HCT116 (cell line): ENCODE measurements around the gene FLACC1. TPM values are rescaled to one million over a fixed set of nuclear protein-coding genes. Genes with fewer than 3 reads are reported as not detected.

ENCODE experiments used
- ATAC-seq: fragments of 200-7000 bp; cut with Tn5 transposase; 2 replicates; pipeline ENCODE4 v1.9.1; 2020; ENCODE audit warnings: mild to moderate bottlenecking, moderate library complexity
- BruUV-seq: library from RNA; stranded (reverse); fragments of 400-500 nt; replicated peaks from 2 replicates; lab custom pipeline; 2021; lab: Mats Ljungman, UMichigan
- CTCF ChIA-PET: fragments of 300-600 bp; sonication (Branson Sonifier 250); formaldehyde crosslinking; loops from one replicate; lab custom pipeline; 2021; ENCODE audit warnings: antibody characterized with exemption; lab: Charles Lee
- POLR2A ChIA-PET: fragments of 300-600, 350-600 bp; sonication (Branson Sonifier 250); formaldehyde crosslinking; loops from one replicate; lab custom pipeline; 2021; ENCODE audit warnings: antibody characterized with exemption; lab: Charles Lee
- RAD21 ChIA-PET, 2 experiments: fragments of 300-600 bp; sonication (Branson Sonifier 250); formaldehyde crosslinking; loops; one replicate each; lab custom pipeline; 2023; ENCODE audit warnings: low total read pairs in 2 of 2; ENCODE audit not compliant: uncharacterized antibody in 2 of 2, unreplicated experiment in 2 of 2, low non-redundant PET in 1 of 2; lab: Charles Lee
- DNase-seq: peaks from one replicate; pipeline ENCODE4 v3.0.0-alpha.2; 2010; ENCODE audit warnings: low read depth, low spot score
- H2AFZ ChIP-seq: fragments of 200-600 bp; shearing (Covaris generic), sonication (generic); 2 replicates; pipeline ENCODE4 v1.6.1; 2017; ENCODE audit warnings: low read depth, mixed run types, mixed read lengths, antibody characterized with exemption, low read length; ENCODE audit not compliant: poor library complexity, severe bottlenecking
- H3K27ac ChIP-seq: 2 replicates; pipeline ENCODE4 v1.5.1; 2012; ENCODE audit warnings: low read depth, low read length
- H3K27me3 ChIP-seq: fragments of 200-600 bp; sonication (generic); 2 replicates; pipeline ENCODE4 v1.6.1; 2016; ENCODE audit warnings: mixed run types, low read length, mixed read lengths; ENCODE audit not compliant: insufficient read depth
- H3K36me3 ChIP-seq, 2 experiments: fragments of 200-500 bp in 1 of 2; fragments of 200-600 bp in 1 of 2; sonication (Bioruptor generic) in 1 of 2; sonication (generic) in 1 of 2; 2 replicates each; pipeline versions ENCODE4 v1.5.1 to v1.6.1; 2014 to 2016; ENCODE audit warnings: low read length in 2 of 2, inconsistent platforms in 1 of 2, mixed read lengths in 1 of 2, mixed run types in 1 of 2; ENCODE audit not compliant: insufficient read depth in 2 of 2, control insufficient read depth in 1 of 2
- H3K4me1 ChIP-seq, 2 experiments: fragments of 200-600 bp in 1 of 2; sonication (generic) in 1 of 2; 2 replicates each; pipeline versions ENCODE4 v1.5.1 to v1.6.1; 2012 to 2017; ENCODE audit warnings: low read length in 2 of 2, inconsistent platforms in 1 of 2, mild to moderate bottlenecking in 1 of 2, mixed read lengths in 1 of 2, mixed run types in 1 of 2, moderate library complexity in 1 of 2; ENCODE audit not compliant: insufficient read depth in 2 of 2, control insufficient read depth in 1 of 2
- H3K4me2 ChIP-seq: fragments of 200-600 bp; sonication (generic); 2 replicates; pipeline ENCODE4 v1.6.1; 2017; ENCODE audit warnings: mixed run types, low read length, mixed read lengths
- H3K4me3 ChIP-seq, 2 experiments: fragments of 200-600 bp in 1 of 2; sonication (generic) in 1 of 2; replicated peaks in 1 of 2; 2 replicates each; pipeline ENCODE4 v1.5.1; 2011 to 2016; ENCODE audit warnings: low read length in 2 of 2, control low read depth in 1 of 2, low read depth in 1 of 2, mild to moderate bottlenecking in 1 of 2, mixed read lengths in 1 of 2, mixed run types in 1 of 2
- H3K79me2 ChIP-seq: fragments of 200-600 bp; sonication (generic); 2 replicates; pipeline ENCODE4 v1.6.1; 2017; ENCODE audit warnings: mild to moderate bottlenecking, mixed run types, low read length, moderate library complexity, mixed read lengths; ENCODE audit not compliant: insufficient read depth
- H3K9ac ChIP-seq: fragments of 200-600 bp; sonication (generic); 2 replicates; pipeline ENCODE4 v1.6.1; 2016; ENCODE audit warnings: low read length, mixed read lengths
- H3K9me2 ChIP-seq: fragments of 200-600 bp; sonication (generic), shearing (Covaris generic); 2 replicates; pipeline ENCODE4 v1.6.1; 2017; ENCODE audit warnings: mixed run types, mild to moderate bottlenecking, moderate library complexity; ENCODE audit not compliant: insufficient read depth
- H3K9me3 ChIP-seq, 2 experiments: fragments of 200-500 bp in 1 of 2; fragments of 200-600 bp in 1 of 2; sonication (Bioruptor generic) in 1 of 2; sonication (generic) in 1 of 2; 2 replicates each; pipeline ENCODE4 v1.6.1; 2014 to 2017; ENCODE audit warnings: low read length in 2 of 2, mixed read lengths in 2 of 2, inconsistent platforms in 1 of 2, low read depth in 1 of 2, mild to moderate bottlenecking in 1 of 2, mixed run types in 1 of 2, moderate library complexity in 1 of 2; ENCODE audit not compliant: control insufficient read depth in 1 of 2, insufficient read depth in 1 of 2
- H4K20me1 ChIP-seq: fragments of 200-600 bp; sonication (generic), shearing (Covaris generic); 2 replicates; pipeline ENCODE4 v1.6.1; 2017; ENCODE audit warnings: mixed run types, mild to moderate bottlenecking, moderate library complexity; ENCODE audit not compliant: insufficient read depth
- EGR1 ChIP-seq: IDR thresholded peaks from 2 replicates; pipeline ENCODE4 v1.6.1; 2012; ENCODE audit warnings: low read depth
- ELF1 ChIP-seq: IDR thresholded peaks from 2 replicates; pipeline ENCODE4 v1.6.1; 2012; ENCODE audit warnings: low read depth, borderline replicate concordance
- FOSL1 ChIP-seq: IDR thresholded peaks from 2 replicates; pipeline ENCODE4 v1.6.1; 2012; ENCODE audit warnings: low read depth
- POLR2AphosphoS5 ChIP-seq: IDR thresholded peaks from 2 replicates; pipeline ENCODE4 v1.6.1; 2011; ENCODE audit warnings: mild to moderate bottlenecking, low read depth, low read length, moderate library complexity
- SP1 ChIP-seq: IDR thresholded peaks from 2 replicates; pipeline ENCODE4 v1.6.1; 2012; ENCODE audit warnings: low read depth
- YY1 ChIP-seq: IDR thresholded peaks from 2 replicates; pipeline ENCODE4 v1.6.1; 2011; ENCODE audit warnings: low read length, low read depth, moderate library complexity, mild to moderate bottlenecking; ENCODE audit not compliant: insufficient replicate concordance; ENCODE audit errors: extremely low read depth
- intact Hi-C: fragments of 100-400 bp; cut with micrococcal nuclease; formaldehyde crosslinking; loops from 2 replicates; pipeline ENCODE4 v1.10.0; 2022
- total RNA-seq: library from RNA; stranded (reverse); gene quantifications from one replicate; pipeline ENCODE4 v1.2.1, GENCODE V29; 2021; ENCODE audit not compliant: unreplicated experiment
- TF ChIP-seq, protein P1 (sequence below): IDR thresholded peaks from 2 replicates; pipeline ENCODE4 v1.6.1; 2012; ENCODE audit warnings: low read depth

Gene FLACC1
- total RNA-seq, 1 experiment from 2014 or later: 0.74 TPM

DNA sequence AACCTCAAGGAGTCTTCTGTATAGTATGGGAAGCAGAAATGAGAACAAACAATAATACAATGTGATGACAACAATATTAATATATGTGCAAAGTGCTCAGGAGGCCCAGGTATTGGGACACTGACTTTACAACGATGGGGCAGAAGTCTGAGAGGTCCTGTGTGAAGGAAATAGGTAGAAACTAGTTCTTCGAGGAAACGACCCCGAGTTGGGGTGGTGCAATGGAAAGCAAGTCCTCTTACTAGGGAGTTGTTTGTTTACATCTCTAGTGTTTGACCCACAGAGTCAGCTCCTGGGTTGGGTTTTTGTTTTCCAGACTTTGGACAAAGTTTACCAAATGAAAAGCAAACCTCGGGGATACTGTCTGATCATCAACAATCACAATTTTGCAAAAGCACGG, 80.6 kb downstream of the FLACC1 start:
- TF ChIP-seq SP1 (no peak), POLR2AphosphoS5 (no peak), EGR1 (no peak), FOSL1 (no peak), YY1 (no peak), ELF1 (no peak)
- TF ChIP-seq, protein P1, sequence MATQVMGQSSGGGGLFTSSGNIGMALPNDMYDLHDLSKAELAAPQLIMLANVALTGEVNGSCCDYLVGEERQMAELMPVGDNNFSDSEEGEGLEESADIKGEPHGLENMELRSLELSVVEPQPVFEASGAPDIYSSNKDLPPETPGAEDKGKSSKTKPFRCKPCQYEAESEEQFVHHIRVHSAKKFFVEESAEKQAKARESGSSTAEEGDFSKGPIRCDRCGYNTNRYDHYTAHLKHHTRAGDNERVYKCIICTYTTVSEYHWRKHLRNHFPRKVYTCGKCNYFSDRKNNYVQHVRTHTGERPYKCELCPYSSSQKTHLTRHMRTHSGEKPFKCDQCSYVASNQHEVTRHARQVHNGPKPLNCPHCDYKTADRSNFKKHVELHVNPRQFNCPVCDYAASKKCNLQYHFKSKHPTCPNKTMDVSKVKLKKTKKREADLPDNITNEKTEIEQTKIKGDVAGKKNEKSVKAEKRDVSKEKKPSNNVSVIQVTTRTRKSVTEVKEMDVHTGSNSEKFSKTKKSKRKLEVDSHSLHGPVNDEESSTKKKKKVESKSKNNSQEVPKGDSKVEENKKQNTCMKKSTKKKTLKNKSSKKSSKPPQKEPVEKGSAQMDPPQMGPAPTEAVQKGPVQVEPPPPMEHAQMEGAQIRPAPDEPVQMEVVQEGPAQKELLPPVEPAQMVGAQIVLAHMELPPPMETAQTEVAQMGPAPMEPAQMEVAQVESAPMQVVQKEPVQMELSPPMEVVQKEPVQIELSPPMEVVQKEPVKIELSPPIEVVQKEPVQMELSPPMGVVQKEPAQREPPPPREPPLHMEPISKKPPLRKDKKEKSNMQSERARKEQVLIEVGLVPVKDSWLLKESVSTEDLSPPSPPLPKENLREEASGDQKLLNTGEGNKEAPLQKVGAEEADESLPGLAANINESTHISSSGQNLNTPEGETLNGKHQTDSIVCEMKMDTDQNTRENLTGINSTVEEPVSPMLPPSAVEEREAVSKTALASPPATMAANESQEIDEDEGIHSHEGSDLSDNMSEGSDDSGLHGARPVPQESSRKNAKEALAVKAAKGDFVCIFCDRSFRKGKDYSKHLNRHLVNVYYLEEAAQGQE: no peak
- POLR2A ChIA-PET: no interaction called here
- CTCF ChIA-PET: interaction anchor here (1.1 kb wide), 1 partner anchor 11 kb away, joined by 3 read pairs; no protein-coding TSS in a partner anchor

More for the DNA sequence above, 80.6 kb downstream of the FLACC1 start:
- H3K4me2 ChIP-seq: no peak overlapping the region
- no peak overlapping the region for H3K9ac ChIP-seq
- peaks cover 21 to 22% of the 10 kb centered on the region in 2 experiments for H3K36me3 ChIP-seq
- H3K9me3 ChIP-seq: no peaks in the 10 kb centered on the region
- H3K4me3 ChIP-seq: no peak overlapping the region
- H2AFZ ChIP-seq: no peak overlapping the region
- no peaks in the 10 kb centered on the region for H3K79me2 ChIP-seq
- H3K9me2 ChIP-seq: no peaks in the 10 kb centered on the region
- BruUV-seq: no TSS peak
- no peaks in the 10 kb centered on the region for H3K4me1 ChIP-seq
- RAD21 ChIA-PET: no interaction called here
- ATAC-seq (no peak), DNase-seq (no peak)
- intact Hi-C loops: no loop called here
- H3K27ac ChIP-seq: no peak overlapping the region
- H4K20me1 ChIP-seq: no peaks in the 10 kb centered on the region
- no peaks in the 10 kb centered on the region for H3K27me3 ChIP-seq
